VCaP (cell line): ENCODE results near the gene GRK3.

Experiments used
- H3K27ac ChIP-seq: fragments of 450-650 bp; 2 replicates; pipeline ENCODE4 v1.5.1; 2017
- TF ChIP-seq, protein P1 (sequence below): fragments of 450-650 bp; conservative IDR thresholded peaks from 2 replicates; pipeline ENCODE4 v1.5.1; 2017; ENCODE audit warnings: mild to moderate bottlenecking, moderate library complexity

GRK3 gene

GRCh38 chr22:25714070-25714469, 149.6 kb downstream of the GRK3 start:
- TF ChIP-seq, protein P1, sequence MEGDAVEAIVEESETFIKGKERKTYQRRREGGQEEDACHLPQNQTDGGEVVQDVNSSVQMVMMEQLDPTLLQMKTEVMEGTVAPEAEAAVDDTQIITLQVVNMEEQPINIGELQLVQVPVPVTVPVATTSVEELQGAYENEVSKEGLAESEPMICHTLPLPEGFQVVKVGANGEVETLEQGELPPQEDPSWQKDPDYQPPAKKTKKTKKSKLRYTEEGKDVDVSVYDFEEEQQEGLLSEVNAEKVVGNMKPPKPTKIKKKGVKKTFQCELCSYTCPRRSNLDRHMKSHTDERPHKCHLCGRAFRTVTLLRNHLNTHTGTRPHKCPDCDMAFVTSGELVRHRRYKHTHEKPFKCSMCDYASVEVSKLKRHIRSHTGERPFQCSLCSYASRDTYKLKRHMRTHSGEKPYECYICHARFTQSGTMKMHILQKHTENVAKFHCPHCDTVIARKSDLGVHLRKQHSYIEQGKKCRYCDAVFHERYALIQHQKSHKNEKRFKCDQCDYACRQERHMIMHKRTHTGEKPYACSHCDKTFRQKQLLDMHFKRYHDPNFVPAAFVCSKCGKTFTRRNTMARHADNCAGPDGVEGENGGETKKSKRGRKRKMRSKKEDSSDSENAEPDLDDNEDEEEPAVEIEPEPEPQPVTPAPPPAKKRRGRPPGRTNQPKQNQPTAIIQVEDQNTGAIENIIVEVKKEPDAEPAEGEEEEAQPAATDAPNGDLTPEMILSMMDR = no peak
- H3K27ac ChIP-seq = no peak overlapping the region

- no peak overlapping the region for H3K27ac ChIP-seq
- TF ChIP-seq, protein P1 = no peak
Measured at GRCh38 chr22:25714739-25715138, 150.3 kb downstream of the GRK3 start.

- no peak overlapping the region for H3K27ac ChIP-seq
- TF ChIP-seq, protein P1 = no peak
Measured at GRCh38 chr22:25716637-25717036, 152.2 kb downstream of the GRK3 start.

DNA sequence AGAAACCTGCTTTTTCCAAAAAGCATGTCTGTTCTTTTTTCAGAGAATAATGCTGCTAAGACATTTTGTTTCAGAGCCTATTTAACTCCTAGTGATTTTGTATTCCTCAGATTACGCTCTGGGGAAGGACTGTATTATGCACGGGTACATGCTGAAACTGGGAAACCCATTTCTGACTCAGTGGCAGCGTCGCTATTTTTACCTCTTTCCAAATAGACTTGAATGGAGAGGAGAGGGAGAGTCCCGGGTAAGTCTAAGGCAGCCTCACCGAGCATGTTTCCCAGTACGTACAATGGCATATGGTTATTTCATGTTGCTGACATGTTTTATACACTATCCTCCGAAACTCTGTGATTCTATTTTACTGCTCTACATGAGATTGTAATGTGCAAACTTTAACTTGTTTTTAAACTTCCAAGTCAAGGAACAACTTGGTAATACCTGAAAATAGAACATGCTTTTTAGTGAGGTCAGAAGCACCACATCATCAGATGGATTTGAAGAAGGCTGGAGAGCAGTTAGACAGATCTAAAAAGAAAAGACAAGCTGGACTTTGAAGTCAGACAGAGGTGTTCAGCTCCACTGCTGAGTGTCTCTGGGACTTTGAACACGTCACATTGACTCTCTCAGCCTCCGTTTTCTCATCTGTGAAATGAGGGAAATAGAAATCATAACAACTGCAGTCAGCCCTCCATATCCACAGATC, 153.8 kb downstream of the GRK3 start:
- H3K27ac ChIP-seq = no peak overlapping the region
- TF ChIP-seq, protein P1 = no peak

DNA sequence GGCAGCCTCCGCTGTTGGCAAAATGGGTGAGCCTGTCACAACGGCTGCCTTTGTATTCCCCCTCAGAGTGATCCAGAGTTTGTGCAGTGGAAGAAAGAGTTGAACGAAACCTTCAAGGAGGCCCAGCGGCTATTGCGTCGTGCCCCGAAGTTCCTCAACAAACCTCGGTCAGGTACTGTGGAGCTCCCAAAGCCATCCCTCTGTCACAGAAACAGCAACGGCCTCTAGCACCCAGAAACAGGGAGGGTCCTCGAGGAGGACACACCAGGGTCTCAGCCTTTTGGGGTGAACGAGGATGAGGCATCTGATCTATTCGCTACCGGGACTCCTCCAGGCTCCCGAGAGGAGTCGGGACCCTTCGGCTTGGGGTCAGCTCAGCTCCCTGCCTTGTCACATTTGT, 157.7 kb downstream of the GRK3 start:
- no peak overlapping the region for H3K27ac ChIP-seq
- TF ChIP-seq, protein P1 = no peak

- no peak overlapping the region for H3K27ac ChIP-seq
- TF ChIP-seq, protein P1 = no peak
Measured at GRCh38 chr22:25722626-25723025, 158.2 kb downstream of the GRK3 start.

DNA sequence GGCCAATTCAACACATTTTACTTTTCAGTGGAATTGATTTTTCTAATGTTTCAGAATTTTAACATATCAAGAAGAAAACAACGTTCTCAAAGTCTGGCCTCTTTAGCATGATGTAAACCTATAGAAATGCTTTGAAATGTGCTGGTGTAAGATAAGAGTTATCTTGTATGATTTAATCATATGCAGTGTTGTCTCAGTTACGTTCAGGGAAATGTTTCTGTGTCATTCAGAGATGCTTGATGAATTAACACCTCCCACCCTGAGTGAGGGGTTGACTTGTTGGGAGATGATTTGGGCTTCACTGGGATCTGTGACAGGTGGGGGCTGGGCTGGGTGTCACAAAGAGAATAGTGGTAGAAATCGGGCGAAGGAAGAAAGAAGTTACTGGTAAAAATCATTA, 161.8 kb downstream of the GRK3 start:
- TF ChIP-seq, protein P1 = no peak
- H3K27ac ChIP-seq = peak overlapping the region; percentile 99; the same call in 1 of the 2 replicates
